Midbrain (tissue), 1 donor: ENCODE results near the gene TCAIM.
"Not testable (repeated sequence)": the region's sequence is repeated elsewhere in the genome, so short reads cannot be mapped to it uniquely, and the experiment has no call there.

ENCODE experiments used
- DNase-seq: peaks from one replicate; lab custom pipeline; 2025; lab: John Stamatoyannopoulos, UW

Gene TCAIM

GRCh38 chr3:44343421-44343820, 4.9 kb downstream of the TCAIM start:
- no peak for DNase-seq

DNA sequence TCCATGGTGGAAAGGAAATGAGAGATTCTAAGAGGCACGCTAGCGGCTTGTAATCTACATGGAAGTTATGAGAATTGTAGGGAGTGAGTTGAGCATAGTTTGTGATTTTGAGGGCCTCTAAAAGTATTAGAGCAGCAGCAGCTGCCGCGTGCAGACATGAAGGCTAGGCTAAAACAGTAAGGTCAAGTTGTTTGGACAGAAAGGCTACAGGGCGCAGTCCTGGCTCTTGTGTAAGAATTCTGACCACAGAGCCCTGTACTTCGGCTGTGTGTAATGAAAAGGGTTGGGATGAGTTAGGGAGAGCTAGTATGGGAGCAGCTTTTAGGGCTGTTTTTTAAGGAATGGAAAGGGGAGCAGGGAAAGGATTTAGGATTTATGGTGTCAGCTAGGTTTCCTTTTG, 8.0 kb downstream of the TCAIM start:
- DNase-seq: not testable (repeated sequence)

DNA sequence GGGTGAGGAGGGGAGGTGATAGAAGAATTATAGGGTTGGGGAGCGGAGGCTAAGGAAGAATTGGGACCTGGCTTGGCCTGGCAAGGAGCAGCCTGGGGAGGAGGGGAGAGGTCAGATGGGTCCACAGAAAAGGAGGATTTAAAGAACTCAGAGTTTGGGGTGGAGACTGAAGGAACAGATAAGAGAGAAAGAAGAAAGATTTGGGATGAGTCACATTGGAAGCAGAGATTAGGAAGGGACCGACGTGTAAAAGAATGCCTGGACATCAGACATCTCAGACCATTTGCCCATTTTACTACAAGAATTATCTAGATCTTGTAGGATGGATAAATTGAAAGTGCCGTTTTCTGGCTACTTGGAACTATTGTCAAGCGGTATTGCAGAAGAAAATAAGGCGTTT, 10.4 kb downstream of the TCAIM start:
- DNase-seq: no peak

DNA sequence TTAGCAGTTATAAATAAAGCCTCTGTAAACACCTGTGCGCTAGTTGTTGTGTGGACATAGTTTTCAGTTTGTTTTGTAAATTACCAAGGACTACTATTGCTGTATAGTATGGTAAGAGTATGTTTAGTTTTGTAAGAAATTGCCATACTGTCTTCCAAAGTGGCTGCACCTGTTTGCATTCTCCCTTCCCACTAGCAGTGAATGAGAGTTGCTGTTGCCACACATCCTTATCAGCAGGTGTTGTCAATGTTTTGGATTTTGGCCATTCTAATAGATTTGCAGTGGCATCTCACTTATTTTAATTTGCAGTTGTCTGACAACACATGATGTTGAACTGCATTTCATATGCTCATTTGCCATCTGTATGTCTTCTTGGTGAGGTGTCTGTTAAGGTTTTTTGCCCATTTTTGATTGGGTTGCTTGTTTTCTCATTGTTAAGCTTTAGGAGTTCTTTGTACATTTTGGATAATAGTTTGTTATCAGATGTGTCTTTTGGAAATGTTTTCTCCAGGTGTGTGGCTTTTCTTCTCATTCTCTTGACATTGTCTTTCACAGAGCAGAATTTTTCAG, 14.9 kb downstream of the TCAIM start:
- no peak for DNase-seq

DNA sequence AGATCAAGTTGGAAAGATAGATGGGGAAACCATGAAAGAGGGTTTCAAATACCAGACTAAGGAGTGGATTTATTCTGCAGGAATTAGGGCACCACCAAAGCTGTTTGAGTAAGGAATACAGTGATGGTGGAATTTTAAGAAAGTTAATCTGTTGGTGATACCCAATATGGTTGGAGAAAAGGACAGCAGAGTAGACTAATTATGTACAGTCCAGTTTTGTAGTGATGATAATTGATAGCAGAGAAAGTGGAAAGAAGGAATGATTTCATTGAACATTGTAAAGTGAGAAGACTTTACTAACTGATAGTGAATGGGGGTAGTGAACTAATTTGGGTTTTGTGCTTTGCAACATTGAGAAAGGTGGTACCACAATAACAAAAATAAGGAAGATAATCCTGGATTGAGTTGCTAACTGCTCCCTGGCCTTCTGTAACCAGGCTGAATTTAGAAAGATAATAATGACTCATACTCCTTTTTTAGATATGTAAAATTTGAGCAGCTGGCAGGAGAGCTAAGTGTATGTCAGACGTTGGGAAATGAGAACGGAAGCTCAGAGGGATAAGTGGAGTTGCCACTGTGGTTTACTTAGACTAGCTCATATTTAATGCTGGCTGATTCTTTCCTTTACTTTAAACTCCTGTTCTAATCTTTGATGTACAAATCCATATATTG, 16.9 kb downstream of the TCAIM start:
- no peak for DNase-seq

DNA sequence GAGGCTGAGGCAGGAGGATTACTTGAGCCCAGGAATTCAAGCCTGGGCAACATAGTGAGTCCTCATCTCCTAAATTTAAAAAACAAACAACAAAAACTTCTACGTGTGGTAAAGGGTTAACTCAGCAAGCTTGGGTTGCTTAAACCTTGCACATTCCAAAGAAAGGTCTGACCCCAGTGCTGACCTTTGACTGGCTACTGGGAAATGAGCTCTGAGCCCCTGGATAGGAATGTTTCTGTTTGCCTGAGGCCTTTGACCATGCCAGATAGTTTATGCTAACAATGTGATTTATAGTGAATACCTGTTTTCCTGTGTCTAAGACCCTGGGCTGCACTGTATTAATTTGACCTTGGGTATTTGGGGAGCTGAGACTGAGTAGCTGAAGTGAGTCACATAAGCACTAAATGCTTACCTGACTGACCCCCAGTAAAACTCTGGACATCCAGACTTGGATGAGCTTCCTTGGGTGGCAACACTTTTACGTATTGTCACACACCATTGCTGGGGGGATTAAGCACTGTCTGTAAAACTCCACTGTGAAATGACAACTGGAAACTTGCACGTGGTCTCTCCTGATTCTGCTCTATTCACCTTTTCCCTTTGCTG, 20.7 kb downstream of the TCAIM start:
- DNase-seq: no peak

DNA sequence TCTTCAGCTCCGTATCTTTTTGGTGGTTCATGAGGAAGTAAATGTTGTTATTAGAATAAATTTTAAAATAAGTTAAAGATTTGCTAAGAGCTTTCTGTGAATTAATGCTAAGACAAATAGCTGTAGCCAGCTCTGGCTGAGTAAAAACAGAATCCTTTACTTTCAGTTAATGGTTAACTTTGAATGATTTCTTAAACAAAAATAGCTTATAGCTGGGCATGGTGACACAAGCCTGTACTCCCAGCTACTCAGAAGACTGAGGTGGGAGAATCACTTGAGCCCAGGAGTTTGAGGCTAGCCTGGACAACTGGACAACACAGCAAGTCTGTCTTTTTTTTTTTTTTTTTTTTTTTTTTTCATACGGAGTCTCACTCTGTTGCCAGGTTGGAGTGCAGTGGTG, 25.0 kb downstream of the TCAIM start:
- DNase-seq: no peak

GRCh38 chr3:44365952-44366351, 27.4 kb downstream of the TCAIM start:
- no peak for DNase-seq

- no peak for DNase-seq
Measured at GRCh38 chr3:44375450-44375849, 36.9 kb downstream of the TCAIM start.

- no peak for DNase-seq
Measured at GRCh38 chr3:44387404-44387803, 48.8 kb downstream of the TCAIM start.

GRCh38 chr3:44392489-44392888, 53.9 kb downstream of the TCAIM start:
- DNase-seq: no peak

DNA sequence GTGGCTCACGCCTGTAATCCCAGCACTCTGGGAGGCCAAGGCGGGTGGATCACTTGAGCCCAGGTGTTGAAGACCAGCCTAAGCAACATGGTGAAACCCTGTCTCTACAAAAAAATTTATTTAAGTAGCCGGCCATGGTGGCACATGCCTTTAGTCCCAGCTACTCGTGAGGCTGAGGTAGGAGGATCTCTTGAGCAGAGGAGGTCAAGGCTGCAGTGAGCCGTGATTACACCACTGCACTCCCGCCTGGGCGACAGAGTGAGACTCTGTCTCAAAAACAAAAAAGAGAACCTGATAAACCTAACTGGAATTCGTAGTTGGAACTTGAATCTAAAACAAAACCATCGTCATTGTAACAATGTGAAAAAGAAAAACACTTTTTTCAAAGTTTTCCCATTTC, 57.1 kb downstream of the TCAIM start:
- DNase-seq: no peak

GRCh38 chr3:44396200-44397171, 57.9 kb downstream of the TCAIM start:
- DNase-seq: no peak

- DNase-seq: not testable (repeated sequence)
Measured at GRCh38 chr3:44398271-44398670, 59.7 kb downstream of the TCAIM start.

DNA sequence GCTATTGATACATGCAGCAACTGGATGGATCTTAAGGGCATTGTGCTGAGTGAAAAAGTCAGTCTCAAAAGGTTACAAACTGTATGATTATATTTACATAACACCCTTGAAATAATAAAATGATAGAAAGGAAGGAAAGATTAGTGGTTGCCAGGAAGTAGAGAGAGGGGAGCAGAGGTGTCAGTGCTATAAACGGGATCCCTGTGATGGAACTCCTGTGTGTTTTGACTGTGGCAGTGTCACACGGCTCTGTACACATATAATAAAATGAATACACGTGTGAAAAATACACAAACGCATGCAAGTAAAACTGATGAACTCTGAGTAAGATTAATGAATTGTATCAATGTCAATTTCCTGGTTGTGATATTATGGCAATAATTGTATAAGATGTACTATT, 60.3 kb downstream of the TCAIM start:
- DNase-seq: no peak

GRCh38 chr3:44400771-44401170, 62.2 kb downstream of the TCAIM start:
- DNase-seq: no peak

- DNase-seq: no peak
Measured at GRCh38 chr3:44402548-44402947, 64.0 kb downstream of the TCAIM start.

DNA sequence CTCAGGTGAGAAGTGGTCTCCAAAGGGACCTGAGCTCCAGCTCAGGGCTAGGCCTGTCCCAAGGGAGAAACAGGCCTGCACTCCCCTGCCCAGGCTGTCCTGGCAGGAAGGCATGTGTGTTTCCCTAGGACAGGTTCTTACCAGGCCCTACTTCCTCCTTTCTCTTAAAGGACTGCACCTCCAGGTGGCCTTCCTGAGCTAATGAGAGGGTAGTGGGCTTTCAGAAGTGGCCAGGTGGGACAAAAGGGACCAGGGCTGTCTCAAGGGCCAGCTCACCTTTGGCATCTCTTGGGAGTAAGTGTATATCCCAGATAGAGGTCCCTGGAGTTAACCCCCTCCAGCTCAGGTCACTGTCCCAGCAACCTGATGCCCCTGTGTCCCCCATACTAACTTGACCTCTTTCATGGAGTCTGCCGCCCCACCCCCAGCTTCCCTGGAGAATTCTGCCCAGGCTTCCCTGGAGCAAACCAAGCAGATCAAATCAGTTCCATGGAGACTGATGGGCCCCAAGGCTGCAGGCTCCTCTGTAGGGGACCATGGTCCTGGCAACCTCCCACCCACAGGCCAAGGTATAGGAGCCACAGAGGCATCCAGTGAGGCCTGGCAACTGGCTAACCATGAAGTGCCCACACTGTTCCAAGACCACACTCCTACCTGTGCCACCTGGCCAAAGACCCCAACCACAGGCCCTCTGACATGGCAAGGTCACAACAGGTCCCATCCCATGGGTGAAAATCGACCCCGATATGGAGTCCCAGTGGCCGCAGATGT, 71.3 kb downstream of the TCAIM start:
- no peak for DNase-seq

DNA sequence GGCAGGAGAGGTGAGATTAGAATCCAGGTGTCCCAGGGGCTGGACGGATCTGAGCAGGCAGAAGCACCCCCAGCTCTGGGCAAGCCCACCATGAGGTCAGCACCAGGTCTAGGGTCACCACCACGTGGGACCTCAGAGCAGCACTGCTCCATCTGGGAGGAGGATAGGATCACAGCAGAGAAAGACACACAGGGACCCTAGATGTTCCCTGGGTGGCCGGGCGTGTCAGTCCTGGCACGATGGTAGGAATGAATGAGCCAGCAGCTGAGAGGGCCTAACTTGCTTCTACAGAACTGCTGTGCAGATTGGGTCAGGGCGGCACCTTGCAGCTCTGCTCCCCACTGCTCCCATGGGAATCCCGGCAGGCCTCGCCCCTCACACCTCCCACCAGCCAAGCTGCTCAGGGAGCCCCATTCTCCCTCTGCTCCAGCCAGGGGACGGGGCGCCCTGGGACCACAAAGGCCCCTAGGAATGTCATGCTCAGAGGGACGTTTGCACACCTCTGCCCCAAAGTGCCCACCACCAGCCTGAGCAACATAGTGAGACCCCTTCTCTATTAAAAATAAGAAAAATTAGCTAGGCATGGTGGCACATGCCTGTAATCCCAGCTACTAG, 72.6 kb downstream of the TCAIM start:
- DNase-seq: no peak

DNA sequence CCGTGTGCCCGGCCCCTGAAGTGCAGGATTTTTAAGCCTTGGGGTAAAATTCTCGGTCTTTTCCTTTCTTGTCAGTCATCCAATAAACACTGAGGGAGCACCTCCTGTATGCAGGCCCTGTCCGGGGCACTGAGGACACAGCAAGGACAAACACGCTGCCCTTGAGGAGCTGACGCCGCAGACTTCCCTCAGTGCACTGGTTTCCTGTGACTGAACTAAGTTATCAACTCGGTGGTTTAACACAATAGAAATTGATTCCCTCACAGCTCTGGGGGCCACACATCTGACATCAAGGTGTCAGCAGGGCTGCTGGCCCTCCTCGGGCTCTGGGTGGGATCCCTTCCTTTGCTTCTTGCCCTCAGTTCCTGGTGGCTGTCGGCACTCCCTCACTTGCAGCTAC, 73.8 kb downstream of the TCAIM start:
- no peak for DNase-seq

- DNase-seq: no peak
Measured at GRCh38 chr3:44414517-44415090, 76.0 kb downstream of the TCAIM start.
